ENCODE measurements around the gene PPP3CA.

PPP3CA gene

GRCh38 chr4:101262683-101263082 lies 84.6 kb downstream of the PPP3CA start:
- DNase-seq (ENCODE audit: low read depth): no peak
- no peak for TF ChIP-seq CTCF (conservative IDR thresholded peaks at IDR 0.05; ENCODE audit: low read depth, low read length)
- H3K4me3 ChIP-seq (ENCODE audit: low read length): no peak overlapping the region

- no peak for TF ChIP-seq CTCF (conservative IDR thresholded peaks at IDR 0.05; ENCODE audit: low read depth, low read length)
- no peak overlapping the region for H3K4me3 ChIP-seq (ENCODE audit: low read length)
- DNase-seq (ENCODE audit: low read depth): no peak
These were observed 87.5 kb downstream of the PPP3CA start for GRCh38 chr4:101259876-101260275.

- no peak for DNase-seq (ENCODE audit: low read depth)
- H3K4me3 ChIP-seq (ENCODE audit: low read length): no peak overlapping the region
- TF ChIP-seq CTCF (conservative IDR thresholded peaks at IDR 0.05; ENCODE audit: low read depth, low read length): no peak
These were observed 88.4 kb downstream of the PPP3CA start for GRCh38 chr4:101258883-101259282.

GRCh38 chr4:101256222-101256621 lies 91.1 kb downstream of the PPP3CA start:
- H3K4me3 ChIP-seq (ENCODE audit: low read length): no peak overlapping the region
- no peak for DNase-seq (ENCODE audit: low read depth)
- TF ChIP-seq CTCF (conservative IDR thresholded peaks at IDR 0.05; ENCODE audit: low read depth, low read length): no peak

- DNase-seq (ENCODE audit: low read depth): no peak
- TF ChIP-seq CTCF (conservative IDR thresholded peaks at IDR 0.05; ENCODE audit: low read depth, low read length): no peak
- no peak overlapping the region for H3K4me3 ChIP-seq (ENCODE audit: low read length)
These were observed 92.5 kb downstream of the PPP3CA start for GRCh38 chr4:101254776-101255175.

GRCh38 chr4:101253121-101253520 lies 94.2 kb downstream of the PPP3CA start:
- H3K4me3 ChIP-seq (ENCODE audit: low read length): no peak overlapping the region
- DNase-seq (ENCODE audit: low read depth): no peak
- TF ChIP-seq CTCF (conservative IDR thresholded peaks at IDR 0.05; ENCODE audit: low read depth, low read length): no peak

- TF ChIP-seq CTCF (conservative IDR thresholded peaks at IDR 0.05; ENCODE audit: low read depth, low read length): no peak
- no peak overlapping the region for H3K4me3 ChIP-seq (ENCODE audit: low read length)
- no peak for DNase-seq (ENCODE audit: low read depth)
These were observed 94.6 kb downstream of the PPP3CA start for GRCh38 chr4:101252721-101253120.
